ENCODE data around the gene ANGPTL8. TPM values are rescaled to one million over a fixed set of nuclear protein-coding genes. Genes with fewer than 3 reads are reported as not detected.

The ANGPTL8 gene
- total RNA-seq, 2 donors from 2014 or later, result 1.3 TPM; not detected in 1

DNA sequence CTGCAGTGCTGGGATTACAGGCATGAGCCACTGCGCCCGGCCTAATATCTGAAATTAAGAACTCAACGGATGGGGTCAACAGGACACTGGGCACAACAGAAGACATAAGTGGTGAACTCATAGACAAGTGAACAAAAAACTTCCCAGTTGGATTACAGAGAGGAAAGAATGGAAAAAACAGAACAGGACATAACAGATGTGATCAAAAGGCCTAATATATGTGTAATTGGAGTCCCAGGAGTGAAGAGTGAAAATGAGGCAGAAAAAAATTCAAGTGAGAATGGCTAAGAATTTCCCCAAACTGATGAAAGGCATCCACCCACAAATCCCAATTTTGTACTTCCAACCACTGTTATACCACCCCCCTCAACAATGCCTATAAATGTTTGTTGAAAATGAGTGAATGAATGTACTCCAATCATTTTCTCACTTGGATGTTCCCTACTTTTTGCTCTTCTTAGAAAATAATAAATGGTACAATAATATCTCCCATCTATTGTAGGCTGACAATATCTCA is 18.3 kb upstream of the ANGPTL8 start:
- Histone ChIP-seq H3K4me1 (no peaks in the 10 kb centered on the region), H3K27me3 (no peaks in the 10 kb centered on the region), H3K9me3 (peaks cover 0 to 10% of the 10 kb centered on the region in 2 donors), H3K36me3 (peaks cover 35% of the 10 kb centered on the region), H3K27ac (no peak overlapping the region), H3K4me3 (no peak overlapping the region)
- DNase-seq (ENCODE audit: low spot score), result no peak
- TF ChIP-seq, protein P1, sequence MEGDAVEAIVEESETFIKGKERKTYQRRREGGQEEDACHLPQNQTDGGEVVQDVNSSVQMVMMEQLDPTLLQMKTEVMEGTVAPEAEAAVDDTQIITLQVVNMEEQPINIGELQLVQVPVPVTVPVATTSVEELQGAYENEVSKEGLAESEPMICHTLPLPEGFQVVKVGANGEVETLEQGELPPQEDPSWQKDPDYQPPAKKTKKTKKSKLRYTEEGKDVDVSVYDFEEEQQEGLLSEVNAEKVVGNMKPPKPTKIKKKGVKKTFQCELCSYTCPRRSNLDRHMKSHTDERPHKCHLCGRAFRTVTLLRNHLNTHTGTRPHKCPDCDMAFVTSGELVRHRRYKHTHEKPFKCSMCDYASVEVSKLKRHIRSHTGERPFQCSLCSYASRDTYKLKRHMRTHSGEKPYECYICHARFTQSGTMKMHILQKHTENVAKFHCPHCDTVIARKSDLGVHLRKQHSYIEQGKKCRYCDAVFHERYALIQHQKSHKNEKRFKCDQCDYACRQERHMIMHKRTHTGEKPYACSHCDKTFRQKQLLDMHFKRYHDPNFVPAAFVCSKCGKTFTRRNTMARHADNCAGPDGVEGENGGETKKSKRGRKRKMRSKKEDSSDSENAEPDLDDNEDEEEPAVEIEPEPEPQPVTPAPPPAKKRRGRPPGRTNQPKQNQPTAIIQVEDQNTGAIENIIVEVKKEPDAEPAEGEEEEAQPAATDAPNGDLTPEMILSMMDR (IDR thresholded peaks at IDR 0.05), result no peak

DNA sequence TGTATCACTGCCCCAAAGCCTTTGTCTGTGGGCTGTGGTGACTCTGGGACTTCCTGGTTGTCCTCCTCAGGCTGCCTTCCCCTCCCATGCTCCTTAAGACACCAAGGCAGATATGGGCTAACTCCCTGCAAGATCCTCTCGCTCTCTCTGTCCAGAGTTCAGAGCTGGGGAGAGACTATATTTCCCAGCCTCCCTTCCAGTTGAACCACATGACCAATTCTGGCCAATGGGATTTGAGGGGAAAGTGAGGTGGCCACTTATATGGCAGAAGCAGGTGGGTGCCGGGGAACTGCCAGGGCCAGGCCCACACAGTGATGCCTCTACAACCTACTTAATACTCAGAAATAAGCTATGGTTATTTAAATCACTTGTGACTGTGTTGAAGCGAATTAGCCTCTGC is 16.2 kb upstream of the ANGPTL8 start:
- peaks cover 32% of the 10 kb centered on the region for H3K36me3 ChIP-seq
- DNase-seq (ENCODE audit: low spot score), result no peak
- TF ChIP-seq, protein P1 (IDR thresholded peaks at IDR 0.05), result no peak

DNA sequence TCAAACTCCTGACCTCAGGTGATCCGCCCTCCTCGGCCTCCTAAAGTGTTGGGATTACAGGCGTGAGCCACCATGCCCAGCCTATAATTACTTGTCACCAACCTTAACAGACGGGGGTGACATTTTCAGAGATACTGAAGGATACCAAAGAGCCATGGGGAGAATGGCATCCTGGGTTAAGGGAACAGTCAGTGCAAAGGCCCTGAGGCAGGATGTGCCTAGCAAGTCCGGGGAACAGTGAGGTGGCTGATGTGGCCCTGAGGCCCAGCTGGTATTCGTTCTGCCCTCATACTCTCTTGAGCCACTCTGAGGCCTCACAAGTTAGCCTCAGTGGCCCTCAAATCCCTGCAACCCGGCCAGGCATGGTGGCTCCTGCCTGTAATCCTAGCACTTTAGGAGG is 15.0 kb upstream of the ANGPTL8 start:
- Histone ChIP-seq H3K9me3 (peaks cover 0 to 10% of the 10 kb centered on the region in 2 donors), H3K27me3 (no peaks in the 10 kb centered on the region), H3K36me3 (peaks cover 32% of the 10 kb centered on the region), H3K27ac (no peak overlapping the region), H3K4me1 (no peaks in the 10 kb centered on the region), H3K4me3 (no peak overlapping the region)
- TF ChIP-seq, protein P1 (IDR thresholded peaks at IDR 0.05), result no peak
- DNase-seq (ENCODE audit: low spot score), result no peak

More for the DNA sequence above, 16.2 kb upstream of the ANGPTL8 start:
- no peaks in the 10 kb centered on the region for H3K27me3 ChIP-seq
- no peaks in the 10 kb centered on the region for H3K4me1 ChIP-seq
- no peak overlapping the region for H3K27ac ChIP-seq
- H3K9me3 ChIP-seq, result peaks cover 0 to 10% of the 10 kb centered on the region in 2 donors
- H3K4me3 ChIP-seq, result no peak overlapping the region

DNA sequence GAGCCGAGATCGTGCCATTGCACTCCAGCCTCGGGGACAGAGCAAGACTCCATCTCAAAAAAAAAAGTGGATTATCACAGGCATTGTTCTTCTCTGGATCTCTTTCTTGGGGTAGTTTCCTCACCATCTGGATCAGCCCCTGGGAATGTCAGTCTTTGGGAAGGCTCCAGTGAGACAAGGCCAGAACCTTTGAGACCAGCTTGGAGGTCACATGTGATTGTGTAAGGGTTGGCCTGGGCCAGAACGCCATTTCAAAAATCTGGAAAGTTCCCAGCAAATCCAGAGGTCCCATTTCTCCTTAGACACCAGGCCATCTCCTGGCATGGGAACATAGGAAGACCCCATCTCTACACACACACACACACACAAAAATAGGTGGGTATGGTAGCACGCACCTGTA is 14.2 kb upstream of the ANGPTL8 start:
- Histone ChIP-seq H3K27ac (no peak overlapping the region), H3K36me3 (peaks cover 32% of the 10 kb centered on the region), H3K9me3 (peaks cover 0 to 10% of the 10 kb centered on the region in 2 donors), H3K27me3 (no peaks in the 10 kb centered on the region), H3K4me3 (no peak overlapping the region), H3K4me1 (no peaks in the 10 kb centered on the region)
- DNase-seq (ENCODE audit: low spot score), result peak; percentile 68
- TF ChIP-seq, protein P1 (IDR thresholded peaks at IDR 0.05), result no peak

DNA sequence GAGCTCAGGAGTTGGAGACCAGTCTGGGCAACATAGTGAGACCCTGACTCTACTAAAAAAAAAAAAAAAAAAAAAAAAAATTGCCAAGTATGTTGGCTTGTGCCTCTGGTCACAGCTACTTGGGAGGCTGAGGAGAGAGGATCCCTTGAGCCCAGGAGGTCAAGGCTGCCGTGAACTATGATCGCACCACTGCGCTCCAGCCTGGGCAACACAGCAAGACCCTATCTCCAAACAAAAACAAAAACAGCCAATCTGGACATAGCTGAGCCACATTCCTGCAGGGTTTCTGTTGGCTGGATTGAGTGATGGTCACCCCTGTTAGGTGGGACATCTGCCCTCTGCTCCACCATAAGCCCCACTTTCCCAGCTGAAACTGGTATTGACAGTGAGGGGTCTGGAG is 13.6 kb upstream of the ANGPTL8 start:
- Histone ChIP-seq H3K4me3 (no peak overlapping the region), H3K27ac (no peak overlapping the region), H3K4me1 (no peaks in the 10 kb centered on the region), H3K9me3 (peaks cover 0 to 9% of the 10 kb centered on the region in 2 donors), H3K27me3 (no peaks in the 10 kb centered on the region), H3K36me3 (peaks cover 31% of the 10 kb centered on the region)
- TF ChIP-seq, protein P1 (IDR thresholded peaks at IDR 0.05), result no peak
- DNase-seq (ENCODE audit: low spot score), result no peak

DNA sequence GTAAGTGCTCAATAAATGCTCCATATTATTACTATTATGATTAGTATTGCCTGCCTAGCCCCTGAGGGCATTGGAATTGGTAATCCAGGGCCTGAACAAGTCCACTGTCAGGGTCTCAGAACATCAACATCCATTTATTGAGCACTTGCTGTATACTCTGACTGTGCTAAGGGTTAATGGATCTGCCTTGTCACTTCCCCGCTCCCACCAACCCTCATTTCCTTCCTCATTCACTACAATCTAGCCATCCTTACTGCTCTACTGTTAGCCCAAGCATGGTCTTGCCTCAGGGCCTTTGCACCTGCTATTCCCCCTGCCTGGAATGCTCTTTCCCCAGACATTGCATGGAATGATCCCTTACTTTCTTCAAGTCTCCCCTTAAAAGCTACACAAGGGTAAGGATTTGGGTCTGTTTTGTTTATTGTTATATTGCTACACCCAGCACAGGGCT is 12.7 kb upstream of the ANGPTL8 start:
- Histone ChIP-seq H3K4me1 (no peaks in the 10 kb centered on the region), H3K4me3 (no peak overlapping the region), H3K27ac (no peak overlapping the region), H3K27me3 (no peaks in the 10 kb centered on the region), H3K36me3 (peaks cover 21% of the 10 kb centered on the region), H3K9me3 (no peaks in the 10 kb centered on the region)
- TF ChIP-seq, protein P1 (IDR thresholded peaks at IDR 0.05), result no peak
- DNase-seq (ENCODE audit: low spot score), result no peak

Measured in right atrium auricular region (tissue), 2 donors.